ENCODE data around the gene DCAF11.

The DCAF11 gene

DNA sequence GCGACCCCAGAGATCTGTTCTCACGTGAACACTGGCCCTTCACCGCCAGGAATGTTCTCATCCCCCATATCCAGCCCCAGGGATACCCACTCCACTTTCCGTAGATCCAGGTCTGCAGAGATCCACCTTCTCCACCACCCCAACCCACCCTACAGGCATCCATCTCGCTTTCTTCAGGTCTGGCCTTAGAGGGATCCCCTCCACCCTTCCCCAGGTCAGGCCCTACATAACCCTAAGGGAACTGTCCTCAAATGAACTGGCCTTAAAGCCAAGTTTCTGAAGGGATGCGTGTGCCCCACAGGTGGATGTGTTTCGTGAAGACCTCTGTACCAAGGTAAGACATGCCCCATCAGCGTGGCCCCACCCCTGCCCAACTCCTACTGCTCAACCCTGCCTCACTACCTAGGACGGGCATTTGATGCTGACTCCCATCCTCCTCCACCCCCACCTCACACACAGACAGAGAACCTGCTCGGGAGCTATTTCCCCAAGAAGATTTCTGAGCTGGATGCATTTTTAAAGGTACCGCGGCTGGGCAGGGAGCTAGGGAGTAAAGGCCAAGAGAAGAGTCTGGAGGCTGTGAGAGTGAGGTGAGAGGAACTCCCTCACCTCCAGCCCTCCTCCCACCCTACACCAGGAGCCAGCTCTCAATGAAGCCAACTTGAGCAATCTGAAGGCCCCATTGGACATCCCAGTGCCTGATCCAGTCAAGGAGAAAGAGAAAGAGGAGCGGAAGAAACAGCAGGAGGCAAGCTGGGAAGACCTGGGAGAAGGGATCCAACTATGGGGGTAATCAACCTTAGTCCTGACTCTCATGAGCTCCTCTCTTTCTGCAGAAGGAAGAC, 22.3 kb downstream of the DCAF11 start:
- in situ Hi-C loops (cut with MboI; ENCODE audit: low sequenced_read_pairs), result no loop called here

DNA sequence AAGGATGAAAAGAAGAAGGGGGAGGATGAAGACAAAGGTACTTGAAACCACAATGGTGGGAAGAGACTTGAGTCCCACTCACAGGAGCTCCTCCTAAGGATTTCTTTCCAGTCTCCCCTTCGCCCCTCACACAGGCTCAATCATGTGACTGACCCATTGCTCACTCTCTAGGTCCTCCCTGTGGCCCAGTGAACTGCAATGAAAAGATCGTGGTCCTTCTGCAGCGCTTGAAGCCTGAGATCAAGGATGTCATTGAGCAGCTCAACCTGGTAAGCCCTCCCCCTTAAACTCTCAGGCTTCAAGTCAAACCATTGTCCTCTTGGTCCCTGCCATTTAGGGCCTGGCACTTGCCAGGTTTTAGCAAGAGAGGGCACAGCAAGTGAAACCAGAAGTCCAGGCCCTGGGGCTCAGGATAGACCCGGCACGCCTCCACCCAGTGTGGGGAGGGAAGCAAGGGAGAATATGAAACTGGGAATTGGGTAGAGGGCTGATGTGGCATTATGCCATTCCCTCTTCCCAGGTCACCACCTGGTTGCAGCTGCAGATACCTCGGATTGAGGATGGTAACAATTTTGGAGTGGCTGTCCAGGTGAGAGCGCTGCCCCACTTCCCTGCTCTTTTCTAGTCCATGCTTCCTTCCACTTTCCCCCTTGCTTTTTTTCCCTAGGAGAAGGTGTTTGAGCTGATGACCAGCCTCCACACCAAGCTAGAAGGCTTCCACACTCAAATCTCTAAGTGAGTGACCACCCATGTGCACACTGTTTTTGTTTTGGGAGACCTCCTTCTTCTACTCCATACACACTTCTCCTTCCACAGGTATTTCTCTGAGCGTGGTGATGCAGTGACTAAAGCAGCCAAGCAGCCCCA, 23.2 kb downstream of the DCAF11 start:
- in situ Hi-C loops (cut with MboI; ENCODE audit: low sequenced_read_pairs), result no loop called here

DNA sequence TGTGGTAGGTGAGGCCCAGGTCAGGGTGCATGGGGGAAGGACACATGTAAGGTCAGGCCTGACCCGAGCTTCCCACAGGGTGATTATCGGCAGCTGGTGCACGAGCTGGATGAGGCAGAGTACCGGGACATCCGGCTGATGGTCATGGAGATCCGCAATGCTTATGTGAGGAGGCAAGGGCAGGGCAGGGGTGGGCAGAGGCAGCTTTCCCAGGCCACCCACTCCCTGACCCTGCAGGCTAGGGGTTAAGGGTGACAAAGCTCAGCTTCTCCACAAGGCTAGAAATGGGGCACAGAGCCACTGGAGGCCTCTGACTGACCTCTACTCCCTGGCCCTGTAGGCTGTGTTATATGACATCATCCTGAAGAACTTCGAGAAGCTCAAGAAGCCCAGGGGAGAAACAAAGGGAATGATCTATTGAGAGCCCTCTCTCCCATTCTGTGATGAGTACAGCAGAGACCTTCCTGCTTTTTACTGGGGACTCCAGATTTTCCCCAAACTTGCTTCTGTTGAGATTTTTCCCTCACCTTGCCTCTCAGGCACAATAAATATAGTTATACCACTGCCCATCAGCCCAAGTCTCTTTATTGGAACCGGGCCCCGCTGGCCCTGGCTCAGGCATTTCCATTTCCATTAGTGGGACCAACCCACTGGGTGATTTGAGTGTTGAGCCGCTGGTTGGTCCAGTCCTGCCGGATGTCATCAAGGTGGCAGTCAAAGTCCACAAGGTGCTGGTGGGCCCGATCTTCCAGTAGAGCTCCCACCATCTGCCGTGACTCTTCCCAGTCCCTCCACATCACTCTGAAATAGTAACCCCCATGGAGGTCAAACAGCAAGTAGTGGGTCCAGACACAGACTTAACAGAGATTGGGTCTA, 24.1 kb downstream of the DCAF11 start:
- in situ Hi-C loops (cut with MboI; ENCODE audit: low sequenced_read_pairs), result no loop called here

DNA sequence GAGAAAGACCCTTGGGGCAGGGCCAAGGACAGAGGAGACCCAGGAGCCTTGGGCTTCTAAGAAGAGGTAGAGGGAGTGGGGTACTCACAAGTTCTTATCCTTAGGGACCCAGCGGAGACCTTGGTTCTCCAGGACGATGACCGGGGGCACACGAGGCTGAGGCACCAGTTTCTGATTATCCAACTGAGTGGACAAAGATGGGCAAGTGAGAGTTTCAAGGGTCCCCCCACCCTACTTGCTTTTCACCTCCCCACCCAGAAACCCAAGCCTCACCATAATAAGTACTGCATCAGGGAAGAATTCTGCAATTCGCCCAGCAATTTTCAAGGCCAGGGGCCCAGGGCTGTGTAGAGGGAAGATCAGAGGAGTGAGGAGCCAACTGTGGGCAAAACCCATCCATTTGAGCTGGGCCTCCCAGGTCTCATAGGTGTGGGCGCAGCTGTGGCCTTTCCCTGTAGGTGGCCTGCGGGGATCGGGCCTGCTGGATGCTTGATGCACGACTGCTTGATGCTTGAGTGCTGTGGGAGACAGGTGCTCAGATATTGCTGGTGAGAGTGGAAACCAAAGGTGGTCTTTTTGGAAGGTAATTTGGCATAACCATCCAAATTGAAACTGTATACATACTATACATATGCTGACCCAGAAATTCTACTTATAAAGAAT, 24.8 kb downstream of the DCAF11 start:
- in situ Hi-C loops (cut with MboI; ENCODE audit: low sequenced_read_pairs), result no loop called here

DNA sequence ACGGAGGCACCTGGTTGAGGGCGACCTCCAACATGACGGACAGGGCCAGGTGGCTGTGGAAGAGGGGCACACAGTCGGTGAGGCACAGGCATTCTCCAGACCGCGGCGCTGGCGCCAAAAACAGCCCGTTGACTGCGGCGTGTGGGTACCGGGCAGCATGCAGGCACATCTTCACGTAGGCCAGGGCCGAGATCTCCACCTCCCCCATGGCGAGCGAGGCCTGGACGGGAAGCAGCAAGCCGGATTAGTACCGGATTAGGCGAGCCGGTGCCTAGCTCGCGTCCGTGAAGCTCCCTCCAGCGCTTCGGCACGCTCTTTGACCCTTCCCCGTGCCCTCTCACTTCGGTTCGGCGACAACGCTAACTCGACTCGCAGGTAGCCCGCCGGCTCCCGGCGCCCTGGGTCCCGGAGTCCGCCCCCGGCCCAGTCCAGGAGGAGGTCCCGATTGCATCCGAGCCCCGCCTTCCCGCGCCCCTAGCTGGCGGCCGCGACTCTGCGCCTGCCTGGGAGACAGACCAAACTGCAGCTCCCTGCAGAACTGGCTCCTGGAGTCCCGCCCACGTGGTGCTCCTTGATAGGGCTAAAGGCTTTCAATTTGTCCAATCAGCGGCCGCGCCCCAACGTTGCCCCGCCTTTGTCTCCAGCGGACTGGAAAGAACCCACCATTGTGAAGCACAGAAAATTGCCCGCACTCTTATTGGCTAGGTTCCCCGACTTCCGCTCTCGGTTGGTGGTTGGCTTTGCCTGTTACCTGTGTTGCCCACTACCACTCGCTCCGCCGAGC, 26.7 kb downstream of the DCAF11 start, which contains the start of gene EMC9:
Gene EMC9 (minus strand): TSS at position 495 of the 784 bp plus-strand sequence. CDS start 287 bp downstream, at position 208.
- in situ Hi-C loops (cut with MboI; ENCODE audit: low sequenced_read_pairs), result no loop called here

DNA sequence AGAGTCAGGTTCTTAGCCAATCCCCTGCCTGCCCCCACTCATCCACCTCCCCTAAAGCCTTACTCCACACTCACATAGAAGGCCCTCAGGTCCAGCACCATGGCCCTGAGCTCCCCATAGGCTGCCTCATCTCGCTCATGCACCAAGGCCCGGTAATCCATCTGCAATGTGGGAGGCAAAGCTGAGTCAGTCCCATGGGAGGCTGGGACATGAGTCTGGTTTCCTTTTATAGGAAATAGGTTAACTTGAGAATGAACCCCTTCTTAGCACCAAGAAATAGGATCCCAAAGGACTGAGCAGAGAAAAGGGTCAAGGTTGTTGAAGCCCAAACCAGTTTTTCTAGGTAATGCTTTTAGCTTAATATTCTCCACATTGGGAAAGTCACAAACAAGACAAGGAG, 28.9 kb downstream of the DCAF11 start:
- in situ Hi-C loops (cut with MboI; ENCODE audit: low sequenced_read_pairs), result no loop called here

DNA sequence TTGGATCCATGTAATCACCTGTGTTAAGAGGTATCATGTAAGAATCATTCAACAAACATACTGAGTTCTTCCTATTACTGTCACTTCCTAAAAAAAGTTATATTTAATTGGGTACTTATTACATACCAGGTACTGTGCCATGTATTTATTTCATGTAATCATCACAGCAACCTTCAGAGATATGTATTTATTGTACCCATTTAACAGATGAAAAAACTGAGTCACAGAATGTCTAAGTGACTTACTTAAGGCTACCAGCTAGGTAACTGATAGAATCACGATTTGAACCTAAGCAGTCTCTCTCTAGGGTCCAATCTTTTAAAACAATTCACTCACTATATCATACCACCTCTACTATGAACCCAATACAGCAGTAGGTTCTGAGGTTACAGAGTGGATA, 29.9 kb downstream of the DCAF11 start:
- in situ Hi-C loops (cut with MboI; ENCODE audit: low sequenced_read_pairs), result no loop called here

DNA sequence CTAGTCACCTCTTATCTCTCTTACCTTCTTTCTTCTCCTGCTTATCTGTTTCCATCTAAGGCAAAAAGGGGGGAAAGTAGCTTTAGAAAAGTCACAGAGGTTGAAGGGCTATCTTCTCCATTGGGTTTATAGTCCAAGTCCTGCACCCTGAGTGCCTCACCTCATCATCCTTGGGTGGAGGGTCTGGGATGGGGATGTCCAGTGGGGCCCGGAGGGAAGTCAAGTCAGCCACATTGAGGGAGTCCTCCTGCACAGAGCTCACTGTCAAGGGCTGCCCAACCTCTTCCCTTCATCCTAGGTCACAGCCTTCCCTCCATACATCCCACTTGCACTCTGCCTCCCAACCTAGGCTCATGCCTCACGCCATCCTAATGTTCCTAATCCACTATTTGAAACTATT, 30.6 kb downstream of the DCAF11 start:
- in situ Hi-C loops (cut with MboI; ENCODE audit: low sequenced_read_pairs), result no loop called here

DNA sequence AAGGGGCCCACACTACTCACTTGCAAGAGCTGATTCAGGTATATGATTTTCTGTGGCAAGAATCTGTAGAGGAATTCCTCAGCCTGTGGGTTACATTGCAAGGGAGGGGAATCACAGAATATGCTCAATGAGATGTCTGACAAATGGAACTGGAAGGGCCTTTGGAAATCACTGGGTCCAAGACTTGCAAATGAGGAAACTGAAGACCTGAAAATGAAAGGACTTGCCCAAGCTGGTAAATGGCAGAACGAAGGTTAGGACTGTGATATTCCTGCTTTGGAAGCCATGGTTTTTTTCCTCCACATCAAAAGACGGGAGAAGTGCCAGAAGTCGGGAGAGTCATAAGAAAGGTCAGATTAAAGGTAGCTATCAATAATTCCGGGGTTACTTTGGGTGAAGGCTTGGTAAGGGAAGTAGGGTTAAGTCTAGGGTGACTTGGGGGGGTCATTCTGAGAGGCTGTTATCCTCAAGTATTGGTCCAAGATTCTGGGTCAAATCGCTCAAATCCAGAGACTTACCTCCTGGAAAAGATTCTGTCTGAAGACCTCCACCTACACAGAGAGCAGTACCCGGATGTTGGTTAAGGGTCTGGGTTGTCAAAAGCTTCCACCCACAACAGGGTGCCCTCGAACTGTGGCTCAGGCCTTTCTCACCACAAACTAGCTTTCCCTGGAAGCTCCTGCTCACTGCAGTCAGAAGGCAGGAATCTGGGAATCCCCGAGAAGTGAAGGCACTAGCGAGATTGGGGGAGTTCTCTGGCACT, 31.3 kb downstream of the DCAF11 start:
- in situ Hi-C loops (cut with MboI; ENCODE audit: low sequenced_read_pairs), result no loop called here

DNA sequence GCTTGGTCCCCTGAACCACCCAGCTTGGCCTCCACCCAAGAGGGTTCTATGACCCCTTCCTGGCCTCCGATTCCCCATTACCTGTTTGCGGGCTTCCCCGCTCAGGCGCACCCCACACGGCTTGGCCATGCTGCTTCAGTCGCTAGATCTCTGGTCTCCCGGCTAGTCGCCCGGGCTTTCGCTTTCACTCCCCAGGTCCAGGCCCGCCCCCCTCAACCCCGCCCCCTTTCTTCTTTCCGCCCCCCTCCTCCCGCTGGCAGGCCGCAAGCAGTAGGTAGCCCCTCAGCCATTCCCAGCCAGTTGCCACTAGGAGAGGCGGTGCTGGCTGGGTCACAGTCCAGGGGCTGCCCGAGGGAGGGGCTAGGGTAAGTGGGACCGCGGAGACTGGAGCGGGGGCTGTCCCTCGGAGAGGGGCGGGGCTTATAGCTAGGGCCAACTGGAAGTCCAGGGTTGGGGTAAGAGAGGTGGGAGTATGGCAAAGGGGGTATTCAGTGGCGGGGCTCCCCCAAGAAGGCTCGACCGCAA, 31.9 kb downstream of the DCAF11 start, which contains the start of gene PSME2:
Gene PSME2 (minus strand): TSS at position 158 of the 525 bp plus-strand sequence. CDS start 29 bp downstream, at position 129.
- in situ Hi-C loops (cut with MboI; ENCODE audit: low sequenced_read_pairs), result no loop called here

DNA sequence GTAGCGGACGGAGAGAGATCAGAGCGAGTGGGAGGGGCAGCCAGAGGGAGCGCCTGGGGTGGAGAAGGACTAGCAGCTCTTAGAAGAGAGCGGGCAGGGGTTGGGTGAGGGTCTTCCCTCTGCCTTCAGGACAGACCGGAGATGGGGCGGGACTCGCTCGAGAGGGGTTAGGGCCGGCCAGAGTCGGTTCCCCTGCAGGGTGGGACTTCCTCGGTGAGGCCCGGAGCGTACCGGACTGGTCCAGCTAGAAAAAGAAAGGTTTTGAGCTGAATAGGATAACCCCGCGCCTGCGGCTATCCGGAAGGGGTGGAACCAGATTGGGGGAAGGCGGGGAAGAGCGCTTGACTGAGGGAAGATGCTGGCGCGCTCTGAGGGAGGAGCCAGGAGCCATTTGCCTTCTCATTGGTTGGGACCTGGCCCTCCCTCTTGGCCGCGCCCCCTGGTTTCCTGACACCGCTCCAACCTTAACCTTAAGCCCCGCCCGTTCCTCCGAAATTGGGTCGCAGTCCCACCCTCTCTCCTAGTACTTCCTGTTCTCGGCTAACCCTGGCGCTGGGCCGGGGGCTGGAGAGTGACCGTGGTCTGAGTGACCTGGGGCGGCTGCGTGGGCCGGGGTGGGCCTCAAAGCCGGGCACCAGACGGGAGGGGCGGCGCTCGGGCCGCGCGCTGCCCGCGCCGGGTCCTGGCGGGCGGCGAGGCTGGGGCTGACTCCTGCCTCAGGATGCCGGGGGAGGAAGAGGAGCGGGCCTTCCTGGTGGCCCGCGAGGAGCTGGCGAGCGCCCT, 32.6 kb downstream of the DCAF11 start, which contains the start of gene RNF31:
Gene RNF31 (plus strand): TSS at position 521 of the 783 bp plus-strand sequence. CDS start 201 bp downstream, at position 722.
- in situ Hi-C loops (cut with MboI; ENCODE audit: low sequenced_read_pairs), result no loop called here

DNA sequence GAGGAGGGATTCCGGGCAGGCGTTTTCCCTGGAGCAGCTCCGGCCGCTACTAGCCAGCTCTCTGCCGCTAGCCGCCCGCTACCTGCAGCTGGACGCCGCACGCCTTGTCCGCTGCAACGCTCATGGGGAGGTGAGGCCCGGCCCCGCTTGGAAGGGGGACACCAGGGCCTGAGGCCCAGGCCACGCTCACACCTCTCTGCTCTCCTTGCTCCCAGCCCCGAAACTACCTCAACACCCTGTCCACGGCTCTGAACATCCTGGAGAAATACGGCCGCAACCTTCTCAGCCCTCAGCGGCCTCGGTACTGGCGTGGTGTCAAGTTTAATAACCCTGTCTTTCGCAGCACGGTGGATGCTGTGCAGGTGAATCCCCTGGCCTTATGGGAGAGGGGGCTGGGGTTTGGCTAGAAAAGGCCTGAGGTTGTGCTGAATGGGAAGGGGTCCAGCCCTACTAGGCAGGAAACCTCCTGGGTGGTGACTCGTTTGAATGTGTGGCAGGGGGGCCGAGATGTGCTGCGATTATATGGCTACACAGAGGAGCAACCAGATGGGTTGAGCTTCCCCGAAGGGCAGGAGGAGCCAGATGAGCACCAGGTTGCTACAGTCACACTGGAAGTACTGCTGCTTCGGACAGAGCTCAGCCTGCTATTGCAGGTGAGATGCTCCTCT, 33.3 kb downstream of the DCAF11 start:
- in situ Hi-C loops (cut with MboI; ENCODE audit: low sequenced_read_pairs), result no loop called here

DNA sequence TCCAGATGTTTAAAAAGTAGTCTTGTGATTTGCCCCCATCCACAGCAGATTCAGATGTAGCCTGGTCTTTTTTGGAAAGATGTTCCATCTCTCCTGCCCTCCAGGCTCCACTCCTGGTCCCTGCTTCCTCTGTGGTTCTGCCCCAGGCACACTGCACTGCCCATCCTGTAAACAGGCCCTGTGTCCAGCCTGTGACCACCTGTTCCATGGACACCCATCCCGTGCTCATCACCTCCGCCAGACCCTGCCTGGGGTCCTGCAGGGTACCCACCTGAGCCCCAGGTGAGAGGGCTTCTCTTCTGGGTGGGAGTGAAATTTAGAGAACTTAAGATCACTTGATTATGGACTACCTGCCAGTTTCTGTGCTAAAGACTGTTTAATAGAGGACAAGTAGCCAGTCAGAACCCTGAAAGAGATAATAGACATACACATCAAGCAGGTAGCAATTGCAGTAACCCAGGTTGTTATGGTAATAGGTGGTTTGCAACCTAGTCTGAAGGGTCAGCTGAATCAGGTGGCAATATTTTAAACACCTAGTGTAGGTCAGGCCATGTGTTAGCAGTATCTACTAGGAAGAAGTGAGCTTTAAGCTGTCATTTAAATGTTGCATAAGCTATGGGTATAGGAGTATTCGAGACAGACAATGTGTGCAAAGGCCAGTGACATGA, 34.9 kb downstream of the DCAF11 start:
- in situ Hi-C loops (cut with MboI; ENCODE audit: low sequenced_read_pairs), result no loop called here

DNA sequence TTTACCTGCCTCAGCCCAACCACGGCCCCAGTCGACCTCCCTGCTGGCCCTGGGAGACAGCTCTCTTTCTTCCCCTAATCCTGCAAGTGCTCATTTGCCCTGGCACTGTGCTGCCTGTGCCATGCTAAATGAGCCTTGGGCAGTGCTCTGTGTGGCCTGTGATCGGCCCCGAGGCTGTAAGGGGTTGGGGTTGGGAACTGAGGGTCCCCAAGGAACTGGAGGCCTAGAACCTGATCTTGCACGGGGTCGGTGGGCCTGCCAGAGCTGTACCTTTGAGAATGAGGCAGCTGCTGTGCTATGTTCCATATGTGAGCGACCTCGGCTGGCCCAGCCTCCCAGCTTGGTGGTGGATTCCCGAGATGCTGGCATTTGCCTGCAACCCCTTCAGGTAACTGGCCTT, 35.5 kb downstream of the DCAF11 start:
- in situ Hi-C loops (cut with MboI; ENCODE audit: low sequenced_read_pairs), result no loop called here

DNA sequence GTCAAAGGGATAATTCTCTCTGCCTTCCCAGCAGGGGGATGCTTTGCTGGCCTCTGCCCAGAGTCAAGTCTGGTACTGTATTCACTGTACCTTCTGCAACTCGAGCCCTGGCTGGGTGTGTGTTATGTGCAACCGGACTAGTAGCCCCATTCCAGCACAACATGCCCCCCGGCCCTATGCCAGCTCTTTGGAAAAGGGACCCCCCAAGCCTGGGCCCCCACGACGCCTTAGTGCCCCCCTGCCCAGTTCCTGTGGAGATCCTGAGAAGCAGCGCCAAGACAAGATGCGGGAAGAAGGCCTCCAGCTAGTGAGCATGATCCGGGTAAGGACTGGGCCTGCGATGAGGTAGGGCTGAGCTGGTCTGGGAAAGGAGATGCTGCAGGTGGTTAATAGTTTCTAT, 36.0 kb downstream of the DCAF11 start:
- in situ Hi-C loops (cut with MboI; ENCODE audit: low sequenced_read_pairs), result no loop called here

DNA sequence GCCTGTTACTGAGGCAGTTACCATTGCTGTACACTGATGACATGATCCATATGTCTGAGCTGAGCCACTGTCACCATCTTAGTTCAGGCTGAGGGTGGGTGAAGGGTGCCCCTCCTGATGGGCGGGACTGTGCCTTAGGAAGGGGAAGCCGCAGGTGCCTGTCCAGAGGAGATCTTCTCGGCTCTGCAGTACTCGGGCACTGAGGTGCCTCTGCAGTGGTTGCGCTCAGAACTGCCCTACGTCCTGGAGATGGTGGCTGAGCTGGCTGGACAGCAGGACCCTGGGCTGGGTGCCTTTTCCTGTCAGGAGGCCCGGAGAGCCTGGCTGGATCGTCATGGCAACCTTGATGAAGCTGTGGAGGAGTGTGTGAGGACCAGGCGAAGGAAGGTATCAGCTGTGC, 36.4 kb downstream of the DCAF11 start:
- in situ Hi-C loops (cut with MboI; ENCODE audit: low sequenced_read_pairs), result no loop called here

Data from HL-60/S4 (cell line).